A673 (cell line): ENCODE data around the gene ATP5PD. TPM values are rescaled to one million over a fixed set of nuclear protein-coding genes. Genes with fewer than 3 reads are reported as not detected.

ENCODE experiments used
- BruUV-seq: library from RNA; stranded (reverse); fragments of 400-500 nt; replicated peaks from 2 replicates; lab custom pipeline; 2021; lab: Mats Ljungman, UMichigan
- CTCF ChIA-PET: fragments of 300-600 bp; sonication (Branson Sonifier 250); formaldehyde crosslinking; loops from one replicate; lab custom pipeline; 2022; ENCODE audit warnings: antibody characterized with exemption; lab: Charles Lee
- POLR2A ChIA-PET: fragments of 300-600 bp; sonication (Branson Sonifier 250); formaldehyde crosslinking; loops from one replicate; lab custom pipeline; 2022; ENCODE audit warnings: antibody characterized with exemption; ENCODE audit not compliant: low non-redundant PET; lab: Charles Lee
- DNase-seq: peaks from one replicate; pipeline ENCODE4 v3.0.0-alpha.2; 2015; ENCODE audit warnings: low spot score
- H3K27ac ChIP-seq: fragments of 200-600 bp; sonication (generic); 2 replicates; pipeline ENCODE4 v1.5.1; 2016; ENCODE audit warnings: mixed run types, low read depth, mild to moderate bottlenecking, mixed read lengths, antibody characterized with exemption, low read length; ENCODE audit not compliant: poor library complexity, severe bottlenecking
- H3K27me3 ChIP-seq: fragments of 200-600 bp; sonication (generic); replicated peaks from 2 replicates; pipeline ENCODE4 v1.6.1; 2017; ENCODE audit warnings: mixed run types, low read depth, mild to moderate bottlenecking, mixed read lengths, antibody characterized with exemption, low read length; ENCODE audit not compliant: insufficient read depth, poor library complexity
- H3K36me3 ChIP-seq: fragments of 200-600 bp; sonication (generic); 2 replicates; pipeline ENCODE4 v1.6.1; 2016; ENCODE audit warnings: mixed run types, mild to moderate bottlenecking, mixed read lengths, antibody characterized with exemption, low read length; ENCODE audit not compliant: insufficient read depth, poor library complexity, severe bottlenecking
- H3K4me1 ChIP-seq: fragments of 200-600 bp; sonication (generic); 2 replicates; pipeline ENCODE4 v1.6.1; 2017; ENCODE audit warnings: mixed run types, mild to moderate bottlenecking, mixed read lengths, antibody characterized with exemption, low read length; ENCODE audit not compliant: insufficient read depth, poor library complexity, severe bottlenecking
- H3K4me3 ChIP-seq: fragments of 200-600 bp; sonication (generic); 2 replicates; pipeline ENCODE4 v1.5.1; 2016; ENCODE audit warnings: low read depth, mixed run types, mild to moderate bottlenecking, mixed read lengths, low read length; ENCODE audit not compliant: poor library complexity, severe bottlenecking
- H3K9me3 ChIP-seq: fragments of 200-600 bp; sonication (generic); 2 replicates; pipeline ENCODE4 v1.6.1; 2016; ENCODE audit warnings: mixed run types, low read depth, mild to moderate bottlenecking, mixed read lengths, antibody characterized with exemption, low read length; ENCODE audit not compliant: poor library complexity, severe bottlenecking
- EZH2 ChIP-seq: fragments of 200-600 bp; sonication (generic); IDR thresholded peaks from 2 replicates; pipeline ENCODE4 v1.6.1; 2017; ENCODE audit warnings: borderline replicate concordance, low read depth, mild to moderate bottlenecking, mixed read lengths, antibody characterized with exemption, low read length; ENCODE audit not compliant: poor library complexity, severe bottlenecking
- intact Hi-C: fragments of 100-400 bp; cut with micrococcal nuclease; formaldehyde crosslinking; loops from one replicate; pipeline ENCODE4 v1.10.0; 2022; ENCODE audit not compliant: unreplicated experiment
- total RNA-seq: library from RNA; stranded (reverse); gene quantifications from 2 replicates; pipeline ENCODE4 v1.2.3, GENCODE V29; 2021
- TF ChIP-seq, protein P1 (sequence below): fragments of 300-800, 200-600 bp; sonication (generic); conservative IDR thresholded peaks from 2 replicates; pipeline ENCODE4 v1.5.1; 2017; ENCODE audit warnings: low read depth, mild to moderate bottlenecking, antibody characterized with exemption, low read length, moderate library complexity, mixed read lengths

Gene ATP5PD
- total RNA-seq, 1 experiment from 2014 or later: 291 TPM

- Histone ChIP-seq H3K27ac (no peak overlapping the region), H3K4me1 (peaks cover 4% of the 10 kb centered on the region), H3K27me3 (no peaks in the 10 kb centered on the region), H3K36me3 (no peaks in the 10 kb centered on the region), H3K4me3 (no peak overlapping the region), H3K9me3 (no peaks in the 10 kb centered on the region)
- intact Hi-C loops: no loop called here
- ChIA-PET POLR2A (no interaction called here), CTCF (no interaction called here)
- no peak for DNase-seq
- TF ChIP-seq EZH2: no peak
- TF ChIP-seq, protein P1, sequence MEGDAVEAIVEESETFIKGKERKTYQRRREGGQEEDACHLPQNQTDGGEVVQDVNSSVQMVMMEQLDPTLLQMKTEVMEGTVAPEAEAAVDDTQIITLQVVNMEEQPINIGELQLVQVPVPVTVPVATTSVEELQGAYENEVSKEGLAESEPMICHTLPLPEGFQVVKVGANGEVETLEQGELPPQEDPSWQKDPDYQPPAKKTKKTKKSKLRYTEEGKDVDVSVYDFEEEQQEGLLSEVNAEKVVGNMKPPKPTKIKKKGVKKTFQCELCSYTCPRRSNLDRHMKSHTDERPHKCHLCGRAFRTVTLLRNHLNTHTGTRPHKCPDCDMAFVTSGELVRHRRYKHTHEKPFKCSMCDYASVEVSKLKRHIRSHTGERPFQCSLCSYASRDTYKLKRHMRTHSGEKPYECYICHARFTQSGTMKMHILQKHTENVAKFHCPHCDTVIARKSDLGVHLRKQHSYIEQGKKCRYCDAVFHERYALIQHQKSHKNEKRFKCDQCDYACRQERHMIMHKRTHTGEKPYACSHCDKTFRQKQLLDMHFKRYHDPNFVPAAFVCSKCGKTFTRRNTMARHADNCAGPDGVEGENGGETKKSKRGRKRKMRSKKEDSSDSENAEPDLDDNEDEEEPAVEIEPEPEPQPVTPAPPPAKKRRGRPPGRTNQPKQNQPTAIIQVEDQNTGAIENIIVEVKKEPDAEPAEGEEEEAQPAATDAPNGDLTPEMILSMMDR: no peak
- BruUV-seq: no TSS peak
These were observed 39.9 kb upstream of the ATP5PD start for GRCh38 chr17:75086496-75087181.

DNA sequence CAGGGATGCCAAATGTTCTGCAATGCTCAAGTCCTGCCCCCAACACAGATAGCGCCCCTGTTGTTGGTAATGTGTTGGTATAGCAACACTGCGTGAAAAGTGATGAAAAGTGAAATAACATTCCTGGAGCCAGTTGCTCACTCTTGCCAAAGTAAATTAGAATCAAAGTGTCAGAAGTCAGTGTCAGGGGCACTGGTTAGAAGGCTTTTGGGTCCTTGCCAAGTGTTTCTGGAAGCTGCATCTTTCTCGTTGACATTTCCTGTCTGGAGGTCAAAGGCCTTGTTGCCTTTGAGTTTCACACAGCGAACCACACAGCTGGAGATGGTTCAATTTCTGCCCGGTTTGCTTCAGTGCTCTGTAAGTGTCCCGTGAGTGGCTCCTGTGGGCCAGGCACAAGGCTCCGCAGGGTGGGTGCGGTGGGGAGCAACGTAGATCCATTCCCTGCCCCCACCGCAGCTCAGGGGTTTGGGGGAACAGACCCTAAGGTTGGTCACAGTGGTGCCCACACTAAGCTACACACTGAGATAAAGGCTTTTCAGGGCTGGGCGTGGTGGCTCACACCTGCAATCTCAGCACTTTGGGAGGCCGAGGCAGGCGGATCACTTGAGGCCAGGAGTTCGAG, 37.4 kb upstream of the ATP5PD start:
- Histone ChIP-seq H3K9me3 (no peaks in the 10 kb centered on the region), H3K4me1 (peaks cover 8% of the 10 kb centered on the region), H3K27me3 (no peaks in the 10 kb centered on the region), H3K27ac (no peak overlapping the region), H3K36me3 (no peaks in the 10 kb centered on the region), H3K4me3 (no peak overlapping the region)
- no peak for DNase-seq
- ChIA-PET CTCF (no interaction called here), POLR2A (no interaction called here)
- TF ChIP-seq, protein P1: no peak
- TF ChIP-seq EZH2: no peak
- BruUV-seq: no TSS peak
- intact Hi-C loops: no loop called here

GRCh38 chr17:75082683-75083082, 35.9 kb upstream of the ATP5PD start:
- Histone ChIP-seq H3K4me1 (peaks cover 19% of the 10 kb centered on the region), H3K9me3 (no peaks in the 10 kb centered on the region), H3K4me3 (no peak overlapping the region), H3K27ac (no peak overlapping the region), H3K27me3 (no peaks in the 10 kb centered on the region), H3K36me3 (no peaks in the 10 kb centered on the region)
- intact Hi-C loops: no loop called here
- no TSS peak for BruUV-seq
- POLR2A ChIA-PET: no interaction called here
- DNase-seq: no peak
- TF ChIP-seq, protein P1: no peak
- no peak for TF ChIP-seq EZH2
- CTCF ChIA-PET: no interaction called here
